OCI-LY3 (cell line): ENCODE data around the gene SLC27A4.

Experiments used
- CTCF ChIP-seq: fragments of 200-600, 300-600 bp; sonication (generic); IDR thresholded peaks from 2 replicates; pipeline ENCODE4 v1.5.1; 2014; ENCODE audit warnings: antibody characterized with exemption, low read length, low read depth
- EZH2phosphoT487 ChIP-seq: fragments of 200-600 bp; shearing (Covaris generic); IDR thresholded peaks from 2 replicates; pipeline ENCODE4 v1.6.1; 2018; ENCODE audit warnings: antibody characterized with exemption, mixed run types, low read depth

- no peak for TF ChIP-seq CTCF
- TF ChIP-seq EZH2phosphoT487 = no peak
Measured at GRCh38 chr9:128325629-128326028, 14.7 kb upstream of the SLC27A4 start.
